ENCODE results near the gene ABCG1.

GRCh38 chr21:42280356-42281180 lies 61.6 kb downstream of the ABCG1 start:
- TF ChIP-seq POLR2A (IDR thresholded peaks at IDR 0.05; ENCODE audit: low read depth, low read length) (no peak), TAF1 (IDR thresholded peaks at IDR 0.05; ENCODE audit: borderline replicate concordance, low read depth, low read length) (no peak)
